GM18870 (cell line): ENCODE results near the gene TRIM29.

ENCODE experiments used
- ATAC-seq: cut with Tn5 transposase; IDR thresholded peaks from one replicate; pipeline ENCODE4 v1.9.1; 2021; ENCODE audit warnings: moderate library complexity; ENCODE audit not compliant: unreplicated experiment

The TRIM29 gene

DNA sequence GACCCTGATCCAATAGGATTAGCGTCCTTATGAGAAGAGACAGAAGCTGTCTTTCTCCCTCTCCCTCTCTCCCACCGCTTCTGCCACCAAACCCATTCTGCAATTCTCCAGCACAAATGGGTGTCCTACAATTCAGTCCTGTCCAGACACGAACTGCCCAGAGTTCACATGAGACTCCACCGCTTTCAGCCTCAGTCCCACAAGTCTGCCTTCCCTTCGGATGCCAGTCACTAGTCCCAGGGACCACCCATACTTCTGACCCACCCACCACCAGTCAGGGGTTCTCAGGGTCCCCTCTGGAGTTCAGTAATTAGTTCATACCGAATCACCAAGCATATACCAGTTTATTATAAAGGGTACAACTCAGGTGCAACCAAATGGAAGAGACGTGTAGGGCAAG, 73.6 kb downstream of the TRIM29 start:
- no peak for ATAC-seq

DNA sequence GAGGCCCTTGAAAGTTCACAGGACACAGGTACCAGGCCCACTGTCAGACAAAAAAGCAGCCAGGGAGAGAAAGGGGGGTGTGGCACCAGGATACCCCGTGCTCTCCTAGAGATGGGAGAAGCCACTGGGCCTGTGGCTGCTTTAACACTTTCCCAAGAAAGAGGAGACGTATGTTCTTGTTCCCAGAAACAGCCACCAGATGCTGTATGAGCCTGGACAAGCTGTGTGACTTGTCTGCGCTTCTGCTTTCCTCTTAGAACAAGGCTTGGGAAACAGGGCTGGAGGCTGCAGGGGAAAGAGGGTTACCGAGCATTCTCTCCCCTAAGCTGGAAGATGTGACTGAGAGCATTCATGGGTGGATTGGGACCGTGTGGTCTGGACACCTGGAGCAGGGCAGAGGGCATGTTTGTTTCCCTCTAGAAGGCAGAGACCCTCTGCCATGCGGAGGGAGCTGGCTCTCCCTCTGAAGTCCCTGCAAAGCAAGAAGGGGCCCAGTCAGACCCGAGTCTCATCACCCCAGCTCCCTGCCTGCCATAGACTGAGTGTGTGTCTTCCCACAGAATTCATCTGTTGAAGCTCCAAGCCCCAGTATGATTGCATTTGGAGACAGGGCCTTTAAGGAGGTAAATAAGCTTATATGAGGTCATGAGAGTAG, 74.1 kb downstream of the TRIM29 start:
- no peak for ATAC-seq

DNA sequence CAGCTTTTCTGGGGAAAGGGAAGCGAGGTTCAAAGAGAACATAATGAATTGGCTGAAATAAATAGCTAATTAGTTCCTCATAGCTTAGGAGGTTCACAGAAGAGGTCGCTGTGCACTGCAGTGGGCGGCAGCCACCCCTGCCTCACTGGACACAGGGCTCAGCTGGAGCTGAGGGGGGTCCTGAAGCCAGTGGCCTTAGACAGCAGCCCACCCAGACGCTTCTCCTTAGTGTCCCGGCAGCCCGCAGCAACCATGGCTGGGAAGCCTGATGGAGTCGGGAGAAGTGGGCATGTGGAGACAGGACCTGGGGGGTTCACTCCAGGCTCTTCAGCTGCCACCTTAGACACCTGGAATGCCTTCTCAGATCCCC, 75.4 kb downstream of the TRIM29 start:
- ATAC-seq = no peak

DNA sequence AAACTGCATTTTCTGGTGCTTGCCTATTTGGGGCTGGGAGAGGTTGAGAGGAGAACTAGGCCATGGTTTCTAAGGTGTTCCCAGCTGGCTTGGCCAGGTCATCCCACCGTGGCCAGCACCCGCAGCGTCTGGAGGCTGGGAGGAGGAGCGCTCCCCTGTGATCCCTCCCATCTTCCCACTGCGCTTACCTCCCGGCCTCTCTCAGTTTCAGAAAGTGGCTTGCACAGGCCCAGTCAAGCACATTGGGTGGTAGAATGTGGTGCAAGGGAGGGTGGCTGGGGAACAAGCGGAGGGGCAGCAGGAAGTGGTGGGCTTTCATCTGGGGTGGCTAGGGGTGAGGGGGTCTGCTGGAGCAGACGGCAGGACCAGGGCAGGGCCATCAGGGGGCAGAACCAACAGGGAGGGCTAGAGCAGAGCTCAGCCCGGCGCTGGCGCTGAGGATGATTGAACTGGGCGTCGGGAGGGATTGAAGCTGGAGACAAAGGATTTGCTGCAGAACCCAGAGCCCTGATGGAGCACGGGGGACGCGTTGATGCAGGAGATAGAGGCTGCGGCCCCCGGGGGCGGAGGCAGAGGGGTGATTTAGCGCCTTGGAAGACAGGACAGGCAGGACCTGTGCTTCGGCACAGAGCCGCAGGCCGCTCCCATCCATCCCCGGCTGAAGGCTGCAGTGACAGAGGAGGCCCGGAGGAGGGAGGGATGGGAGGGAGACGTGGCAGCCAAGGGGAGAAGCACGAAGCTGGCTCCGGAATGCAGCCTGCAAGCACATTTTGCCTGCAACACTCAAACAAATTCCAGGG, 76.0 kb downstream of the TRIM29 start:
- ATAC-seq = no peak
